Smooth muscle cell (in vitro differentiated cells): ENCODE results near the gene CAPNS2. TPM values are rescaled to one million over a fixed set of nuclear protein-coding genes. Genes with fewer than 3 reads are reported as not detected.

Experiments
- DNase-seq: peaks from one replicate; lab custom pipeline; 2025; ENCODE audit not compliant: unreplicated experiment; lab: John Stamatoyannopoulos, UW
- H2AFZ ChIP-seq: fragments of 200-600 bp; sonication (generic); 2 replicates; pipeline ENCODE4 v1.6.0; 2016; ENCODE audit warnings: antibody characterized with exemption, low read depth, mild to moderate bottlenecking
- H3F3A ChIP-seq: fragments of 200-600 bp; sonication (generic); 2 replicates; pipeline ENCODE4 v1.6.0; 2017; ENCODE audit warnings: antibody characterized with exemption, low read depth
- H3K27ac ChIP-seq: fragments of 200-600 bp; sonication (generic); 2 replicates; pipeline ENCODE4 v1.5.1; 2016; ENCODE audit warnings: low read depth, mild to moderate bottlenecking
- H3K27me3 ChIP-seq: fragments of 200-600 bp; sonication (generic); 2 replicates; pipeline ENCODE4 v1.6.1; 2016; ENCODE audit warnings: low read depth, mild to moderate bottlenecking
- H3K36me3 ChIP-seq: fragments of 200-600 bp; sonication (generic); 2 replicates; pipeline ENCODE4 v1.5.1; 2016; ENCODE audit warnings: low read depth
- H3K4me1 ChIP-seq: fragments of 200-600 bp; sonication (generic); 2 replicates; pipeline ENCODE4 v1.5.1; 2016; ENCODE audit warnings: low read depth
- H3K4me2 ChIP-seq: fragments of 200-600 bp; sonication (generic); 2 replicates; pipeline ENCODE4 v1.6.0; 2016; ENCODE audit warnings: mild to moderate bottlenecking
- H3K4me3 ChIP-seq: fragments of 200-600 bp; sonication (generic); 2 replicates; pipeline ENCODE4 v1.5.1; 2016; ENCODE audit warnings: mild to moderate bottlenecking
- H3K79me2 ChIP-seq: fragments of 200-600 bp; sonication (generic); 2 replicates; pipeline ENCODE4 v1.6.0; 2016; ENCODE audit warnings: low read depth, mild to moderate bottlenecking
- H3K9ac ChIP-seq: fragments of 200-600 bp; sonication (generic); 2 replicates; pipeline ENCODE4 v1.6.0; 2016; ENCODE audit warnings: low read depth
- H3K9me3 ChIP-seq: fragments of 200-600 bp; sonication (generic); replicated peaks from 2 replicates; pipeline ENCODE4 v1.5.1; 2016; ENCODE audit warnings: low read depth
- H4K20me1 ChIP-seq: fragments of 200-600 bp; sonication (generic); 2 replicates; pipeline ENCODE4 v1.6.0; 2016; ENCODE audit warnings: low read depth
- WGBS: methylation state at CpG from one replicate; pipeline ENCODE4 v1.1.7; 2016; ENCODE audit warnings: low lambda C conversion rate; 5-methylcytosine and 5-hydroxymethylcytosine counted together
- polyA plus RNA-seq: library from polyadenylated mRNA; unstranded; fragments of >200 nt; fragmentation: Nextera tagmentation; extraction: Ambion mirVana; gene quantifications from 2 replicates; pipeline ENCODE4 v1.2.1, GENCODE V29; 2016
- total RNA-seq: library from RNA; depleted of rRNA; stranded (reverse); fragments of >200 nt; gene quantifications from 2 replicates; pipeline ENCODE4 v1.2.3, GENCODE V29; 2014
- TF ChIP-seq, protein P1 (sequence below): fragments of 200-600 bp; sonication (generic); IDR thresholded peaks from 2 replicates; pipeline ENCODE4 v1.5.1; 2017; ENCODE audit warnings: borderline replicate concordance, mild to moderate bottlenecking, antibody characterized with exemption; ENCODE audit not compliant: insufficient read depth, poor library complexity, severe bottlenecking

CAPNS2 gene
- total and polyA plus RNA-seq, 2 experiments from 2014 or later, result 3.0 to 10.4 TPM

DNA sequence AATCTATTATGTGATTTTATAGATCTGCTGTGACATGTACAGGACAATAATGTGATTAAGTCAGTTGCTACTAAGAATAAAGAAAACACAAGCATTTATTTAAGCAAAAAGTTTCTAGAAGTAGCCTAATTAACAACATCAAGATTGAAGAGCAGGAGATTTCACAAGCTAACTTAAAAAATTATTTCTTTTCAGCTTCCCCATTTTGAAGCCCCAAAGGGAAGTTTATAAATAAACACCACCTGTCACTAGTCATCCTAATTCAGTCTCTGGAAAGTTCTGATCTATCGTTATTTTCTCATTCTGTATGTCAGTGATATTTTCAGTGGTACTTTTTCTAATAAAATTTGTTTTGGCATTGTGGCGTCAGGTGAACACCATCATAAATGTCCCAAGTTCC, 8.3 kb downstream of the CAPNS2 start:
- no peak overlapping the region for H3K27ac ChIP-seq

DNA sequence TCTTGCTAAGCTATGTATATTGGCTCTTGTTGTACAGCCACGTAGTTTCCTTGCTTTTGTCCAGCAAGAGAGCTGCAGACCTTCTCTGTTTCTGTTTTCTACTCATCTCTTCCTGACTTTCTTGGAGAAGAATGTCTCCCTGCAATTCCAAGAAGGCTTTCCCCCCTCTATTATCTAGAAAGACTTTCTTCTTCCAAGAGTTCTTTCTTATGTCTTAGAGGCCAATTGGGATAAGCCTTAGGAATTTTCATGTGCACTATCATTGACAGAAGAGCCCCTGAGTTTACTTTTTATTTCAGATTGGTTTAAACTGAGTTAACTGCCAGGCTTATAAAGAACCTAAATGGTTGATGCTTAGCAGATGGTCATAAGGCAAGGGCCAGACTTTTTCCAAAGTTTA, 9.0 kb downstream of the CAPNS2 start:
- DNase-seq, result no peak
- Histone ChIP-seq H4K20me1 (no peaks in the 10 kb centered on the region), H3F3A (no peaks in the 10 kb centered on the region), H3K9ac (no peak overlapping the region), H3K79me2 (no peaks in the 10 kb centered on the region), H3K4me1 (no peaks in the 10 kb centered on the region), H2AFZ (no peak overlapping the region), H3K27me3 (no peaks in the 10 kb centered on the region), H3K9me3 (no peaks in the 10 kb centered on the region), H3K4me3 (no peak overlapping the region), H3K4me2 (no peak overlapping the region), H3K36me3 (peaks cover 17% of the 10 kb centered on the region), H3K27ac (no peak overlapping the region)
- WGBS, result 80% methylated on average over 1 of the region's 1 CpG
- TF ChIP-seq, protein P1, sequence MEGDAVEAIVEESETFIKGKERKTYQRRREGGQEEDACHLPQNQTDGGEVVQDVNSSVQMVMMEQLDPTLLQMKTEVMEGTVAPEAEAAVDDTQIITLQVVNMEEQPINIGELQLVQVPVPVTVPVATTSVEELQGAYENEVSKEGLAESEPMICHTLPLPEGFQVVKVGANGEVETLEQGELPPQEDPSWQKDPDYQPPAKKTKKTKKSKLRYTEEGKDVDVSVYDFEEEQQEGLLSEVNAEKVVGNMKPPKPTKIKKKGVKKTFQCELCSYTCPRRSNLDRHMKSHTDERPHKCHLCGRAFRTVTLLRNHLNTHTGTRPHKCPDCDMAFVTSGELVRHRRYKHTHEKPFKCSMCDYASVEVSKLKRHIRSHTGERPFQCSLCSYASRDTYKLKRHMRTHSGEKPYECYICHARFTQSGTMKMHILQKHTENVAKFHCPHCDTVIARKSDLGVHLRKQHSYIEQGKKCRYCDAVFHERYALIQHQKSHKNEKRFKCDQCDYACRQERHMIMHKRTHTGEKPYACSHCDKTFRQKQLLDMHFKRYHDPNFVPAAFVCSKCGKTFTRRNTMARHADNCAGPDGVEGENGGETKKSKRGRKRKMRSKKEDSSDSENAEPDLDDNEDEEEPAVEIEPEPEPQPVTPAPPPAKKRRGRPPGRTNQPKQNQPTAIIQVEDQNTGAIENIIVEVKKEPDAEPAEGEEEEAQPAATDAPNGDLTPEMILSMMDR, result no peak

More for the DNA sequence above, 8.3 kb downstream of the CAPNS2 start:
- peaks cover 17% of the 10 kb centered on the region for H3K36me3 ChIP-seq
- H3F3A ChIP-seq, result no peaks in the 10 kb centered on the region
- no peaks in the 10 kb centered on the region for H4K20me1 ChIP-seq
- H3K27me3 ChIP-seq, result no peaks in the 10 kb centered on the region
- WGBS, result 93% methylated on average over 2 of the region's 2 CpGs
- no peaks in the 10 kb centered on the region for H3K9me3 ChIP-seq
- TF ChIP-seq, protein P1, result no peak
- no peak overlapping the region for H3K4me2 ChIP-seq
- no peak for DNase-seq
- H2AFZ ChIP-seq, result no peak overlapping the region
- H3K4me3 ChIP-seq, result no peak overlapping the region
- H3K4me1 ChIP-seq, result no peaks in the 10 kb centered on the region
- no peak overlapping the region for H3K9ac ChIP-seq
- no peaks in the 10 kb centered on the region for H3K79me2 ChIP-seq

DNA sequence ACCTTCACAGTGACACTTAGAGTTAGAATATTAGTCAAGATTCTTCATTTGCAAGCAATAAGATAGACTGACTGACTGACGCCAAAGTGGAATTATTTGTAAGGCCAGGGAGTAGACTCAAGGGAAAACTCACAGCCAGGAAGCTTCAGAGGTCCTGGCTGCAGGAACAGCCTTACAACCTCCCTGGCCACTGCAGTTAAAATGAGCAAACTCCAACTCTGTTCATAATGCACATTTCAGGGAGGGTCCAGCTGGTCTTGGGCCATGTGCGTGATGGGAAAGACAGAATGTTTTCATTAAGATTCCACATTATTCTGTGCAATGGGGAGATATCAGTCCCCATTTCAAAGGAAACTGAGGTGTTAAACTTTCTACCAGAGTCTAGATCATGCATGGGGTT, 9.9 kb downstream of the CAPNS2 start:
- H3F3A ChIP-seq, result no peaks in the 10 kb centered on the region
- DNase-seq, result no peak
- H2AFZ ChIP-seq, result no peak overlapping the region
- 88% methylated on average over 2 of the region's 2 CpGs for WGBS
- H3K4me2 ChIP-seq, result no peak overlapping the region
- TF ChIP-seq, protein P1, result no peak
- H4K20me1 ChIP-seq, result no peaks in the 10 kb centered on the region
- H3K27ac ChIP-seq, result no peak overlapping the region
- no peaks in the 10 kb centered on the region for H3K79me2 ChIP-seq
- no peak overlapping the region for H3K4me3 ChIP-seq
- no peak overlapping the region for H3K9ac ChIP-seq
- H3K36me3 ChIP-seq, result peaks cover 17% of the 10 kb centered on the region
- no peaks in the 10 kb centered on the region for H3K9me3 ChIP-seq
- H3K4me1 ChIP-seq, result no peaks in the 10 kb centered on the region
- H3K27me3 ChIP-seq, result no peaks in the 10 kb centered on the region

DNA sequence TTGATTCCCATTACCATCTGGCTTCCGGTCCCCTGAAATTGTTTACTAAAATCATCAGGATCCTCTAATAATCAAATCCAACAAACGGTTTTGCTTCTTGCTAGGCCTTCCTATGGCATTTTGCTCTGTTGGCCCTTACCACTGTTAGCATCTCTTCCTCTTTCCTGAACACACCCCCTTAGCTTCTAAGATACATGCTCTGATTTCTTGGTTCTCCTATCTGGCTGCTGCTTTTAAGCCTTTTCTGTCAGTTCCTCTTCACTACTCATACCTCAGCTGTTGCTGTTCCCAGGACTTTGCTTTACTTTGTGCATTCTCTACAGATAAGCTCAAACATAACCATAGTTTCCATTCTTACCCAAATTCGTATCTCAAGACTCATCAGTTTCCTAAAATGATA, 11.4 kb downstream of the CAPNS2 start:
- Histone ChIP-seq H3K4me1 (no peaks in the 10 kb centered on the region), H3K79me2 (no peaks in the 10 kb centered on the region), H2AFZ (no peak overlapping the region), H4K20me1 (no peaks in the 10 kb centered on the region), H3K27me3 (no peaks in the 10 kb centered on the region), H3F3A (no peaks in the 10 kb centered on the region), H3K9ac (no peak overlapping the region), H3K36me3 (peaks cover 17% of the 10 kb centered on the region), H3K9me3 (no peaks in the 10 kb centered on the region), H3K4me3 (no peak overlapping the region), H3K4me2 (no peak overlapping the region), H3K27ac (no peak overlapping the region)
- TF ChIP-seq, protein P1, result no peak
- no peak for DNase-seq
- 90% methylated on average over 3 of the region's 3 CpGs for WGBS
